Upper lobe of left lung (tissue), 6 donors: ENCODE data around the gene CELSR1. TPM values are rescaled to one million over a fixed set of nuclear protein-coding genes. Genes with fewer than 3 reads are reported as not detected.

Experiments
- ATAC-seq, 2 donors: fragments of 200-7000 bp; cut with Tn5 transposase; one replicate each; pipeline ENCODE4 v1.9.1; 2022; ENCODE audit warnings: mild to moderate bottlenecking in 2 of 2, moderate library complexity in 2 of 2; ENCODE audit not compliant: low FRiP score in 2 of 2
- DNase-seq, 2 donors: peaks; one replicate each; pipeline ENCODE4 v3.0.0-alpha.2; 2019 to 2020
- H3K27ac ChIP-seq, 4 donors: fragments of 200-600 bp; sonication (generic); one replicate each; pipeline ENCODE4 v1.5.1; 2016 to 2019
- H3K27me3 ChIP-seq, 4 donors: fragments of 200-600 bp; sonication (generic); one replicate each; pipeline ENCODE4 v1.5.1; 2017 to 2019
- H3K36me3 ChIP-seq, 4 donors: fragments of 200-600 bp; sonication (generic); one replicate each; pipeline ENCODE4 v1.5.1; 2016 to 2019
- H3K4me1 ChIP-seq, 4 donors: fragments of 200-600 bp; sonication (generic); one replicate each; pipeline ENCODE4 v1.5.1; 2018 to 2019
- H3K4me3 ChIP-seq, 4 donors: fragments of 200-600 bp; sonication (generic); one replicate each; pipeline ENCODE4 v1.5.1; 2017 to 2019; ENCODE audit warnings: mild to moderate bottlenecking in 2 of 4, moderate library complexity in 1 of 4
- H3K9me3 ChIP-seq, 4 donors: fragments of 200-600 bp; sonication (generic); one replicate each; pipeline ENCODE4 v1.5.1; 2018 to 2019
- CTCF ChIP-seq, 6 experiments: fragments of 450-650 bp in 4 of 6; fragments of 200-600 bp in 2 of 6; sonication (generic) in 2 of 6; IDR thresholded peaks; one replicate each; pipeline ENCODE4 v1.5.1; 2016 to 2019; ENCODE audit warnings: antibody characterized with exemption in 6 of 6
- EP300 ChIP-seq, 4 donors: sonication (generic); formaldehyde crosslinking; IDR thresholded peaks; one replicate each; pipeline ENCODE4 v1.5.1; 2017; ENCODE audit warnings: antibody characterized with exemption in 4 of 4, control low read depth in 2 of 4
- POLR2A ChIP-seq, 4 donors: fragments of 450-650 bp; IDR thresholded peaks; one replicate each; pipeline ENCODE4 v1.5.1; 2016 to 2017; ENCODE audit warnings: antibody characterized with exemption in 4 of 4, mild to moderate bottlenecking in 2 of 4
- POLR2AphosphoS5 ChIP-seq, 2 donors: sonication (generic); formaldehyde crosslinking; IDR thresholded peaks; one replicate each; pipeline ENCODE4 v1.5.1; 2017; ENCODE audit warnings: antibody characterized with exemption in 2 of 2
- WGBS, 2 donors: methylation state at CpG; one replicate each; pipeline ENCODE4 v1.1.5; 2017 to 2018; 5-methylcytosine and 5-hydroxymethylcytosine counted together
- total RNA-seq, 6 donors: library from RNA; depleted of rRNA in 4 of 6; stranded (reverse); fragments of >200 nt in 4 of 6; gene quantifications; one replicate each; pipeline versions ENCODE4 v1.1.0 to v1.2.1, GENCODE V29; 2016 to 2021
- donor health status: DM: no; HTN: no; CAD: no; lungs with moderate emphysema.
- donor health status: DM: no; HTN: yes; CAD: no; lungs with severe emphysema.

The CELSR1 gene
- total RNA-seq, 6 donors from 2014 or later = 45.1 to 145 (median 80.1) TPM

- 89 to 100% methylated on average over 2 to 10 of the region's 10 CpGs for WGBS, 2 donors
- no peak for ATAC-seq
- no peaks in the 10 kb centered on the region for H3K27me3 ChIP-seq
- no peak overlapping the region for H3K4me3 ChIP-seq
- H3K4me1 ChIP-seq = no peaks in the 10 kb centered on the region
- H3K27ac ChIP-seq = no peak overlapping the region
- TF ChIP-seq POLR2AphosphoS5 (IDR thresholded peaks at IDR 0.05) (no peak), CTCF (IDR thresholded peaks at IDR 0.05) (no peak)
- no peaks in the 10 kb centered on the region for H3K9me3 ChIP-seq
- no peak for DNase-seq
- peaks cover 0 to under 1% (median 0%) of the 10 kb centered on the region in 4 donors for H3K36me3 ChIP-seq
These were observed 148.8 kb downstream of the CELSR1 start for GRCh38 chr22:46388647-46389046.

GRCh38 chr22:46387748-46388147 lies 149.7 kb downstream of the CELSR1 start:
- no peaks in the 10 kb centered on the region for H3K9me3 ChIP-seq
- WGBS, 2 donors = 93 to 96% methylated on average over 6 to 11 of the region's 11 CpGs
- DNase-seq (no peak), ATAC-seq (no peak)
- H3K36me3 ChIP-seq = no peaks in the 10 kb centered on the region
- TF ChIP-seq POLR2A (IDR thresholded peaks at IDR 0.05) (no peak), EP300 (IDR thresholded peaks at IDR 0.05) (no peak), CTCF (IDR thresholded peaks at IDR 0.05) (no peak), POLR2AphosphoS5 (IDR thresholded peaks at IDR 0.05) (no peak)
- H3K4me3 ChIP-seq = no peak overlapping the region
- no peaks in the 10 kb centered on the region for H3K4me1 ChIP-seq
- no peaks in the 10 kb centered on the region for H3K27me3 ChIP-seq
- no peak overlapping the region for H3K27ac ChIP-seq

- peaks cover 0 to 3% (median 0%) of the 10 kb centered on the region in 4 donors for H3K36me3 ChIP-seq
- H3K27ac ChIP-seq = no peak overlapping the region
- no peaks in the 10 kb centered on the region for H3K4me1 ChIP-seq
- ATAC-seq (no peak), DNase-seq (no peak)
- no peak overlapping the region for H3K4me3 ChIP-seq
- no peaks in the 10 kb centered on the region for H3K27me3 ChIP-seq
- 94 to 96% methylated on average over 11 to 21 of the region's 27 CpGs for WGBS, 2 donors
- H3K9me3 ChIP-seq = no peaks in the 10 kb centered on the region
- TF ChIP-seq POLR2A (IDR thresholded peaks at IDR 0.05) (no peak), CTCF (IDR thresholded peaks at IDR 0.05) (no peak), POLR2AphosphoS5 (IDR thresholded peaks at IDR 0.05) (no peak), EP300 (IDR thresholded peaks at IDR 0.05) (no peak)
These were observed 151.1 kb downstream of the CELSR1 start for GRCh38 chr22:46386312-46386711.

GRCh38 chr22:46382524-46382923 lies 154.9 kb downstream of the CELSR1 start:
- no peak for DNase-seq

More at GRCh38 chr22:46382524-46382923, 154.9 kb downstream of the CELSR1 start:
- 96 to 99% methylated on average over 14 to 15 of the region's 15 CpGs for WGBS, 2 donors
- Histone ChIP-seq H3K27ac (no peak overlapping the region), H3K27me3 (no peaks in the 10 kb centered on the region), H3K36me3 (peaks cover 0 to 3% (median 0%) of the 10 kb centered on the region in 4 donors), H3K9me3 (no peaks in the 10 kb centered on the region), H3K4me1 (peaks cover 0 to 18% (median 10%) of the 10 kb centered on the region in 4 donors), H3K4me3 (no peak overlapping the region)
- TF ChIP-seq POLR2A (IDR thresholded peaks at IDR 0.05) = no peak
- no peak for TF ChIP-seq CTCF (IDR thresholded peaks at IDR 0.05)
- no peak for TF ChIP-seq POLR2AphosphoS5 (IDR thresholded peaks at IDR 0.05)
- TF ChIP-seq EP300 (IDR thresholded peaks at IDR 0.05) = no peak
- no peak for ATAC-seq
